Fibroblast of the aortic adventitia (primary cell): ENCODE results near the gene METTL26. TPM values are rescaled to one million over a fixed set of nuclear protein-coding genes. Genes with fewer than 3 reads are reported as not detected.

ENCODE experiments used
- DNase-seq: peaks from one replicate; pipeline ENCODE4 v3.0.0-alpha.2; 2010; ENCODE audit warnings: low read depth
- H3K4me3 ChIP-seq: 2 replicates; pipeline ENCODE4 v1.5.1; 2011; ENCODE audit warnings: low read depth, mild to moderate bottlenecking, control low read depth, low read length, moderate library complexity
- total RNA-seq: library from RNA; depleted of rRNA; stranded (reverse); fragments of >200 nt; gene quantifications from 2 replicates; pipeline ENCODE4 v1.2.3, GENCODE V29; 2012; ENCODE audit warnings: low replicate concordance
- TF ChIP-seq, protein P1 (sequence below): IDR thresholded peaks from 2 replicates; pipeline ENCODE4 v1.5.1; 2011; ENCODE audit warnings: mild to moderate bottlenecking, low read length, control low read depth, inconsistent platforms; ENCODE audit not compliant: insufficient read depth

The METTL26 gene
- total RNA-seq, 1 donor = 85.0 TPM

DNA sequence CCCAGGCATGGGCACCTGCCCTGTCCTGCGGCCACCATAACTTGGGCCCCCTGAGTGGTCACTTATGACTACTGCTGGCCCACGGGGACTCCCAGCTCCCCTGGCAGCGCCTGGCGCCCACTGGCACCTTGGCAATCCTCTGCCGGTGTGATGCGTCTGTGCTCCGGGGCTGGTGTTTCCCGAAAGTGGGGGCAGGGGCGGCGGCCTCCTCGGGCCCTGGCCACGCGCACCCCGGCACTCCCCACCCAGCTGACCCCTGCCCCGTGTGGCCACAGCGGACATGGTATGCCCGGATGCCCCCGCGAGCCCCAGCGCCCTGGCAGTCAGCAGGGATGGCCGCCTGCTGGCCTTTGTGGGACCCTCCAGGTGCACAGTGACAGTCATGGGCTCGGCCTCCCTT, 21.4 kb upstream of the METTL26 start:
- TF ChIP-seq, protein P1, sequence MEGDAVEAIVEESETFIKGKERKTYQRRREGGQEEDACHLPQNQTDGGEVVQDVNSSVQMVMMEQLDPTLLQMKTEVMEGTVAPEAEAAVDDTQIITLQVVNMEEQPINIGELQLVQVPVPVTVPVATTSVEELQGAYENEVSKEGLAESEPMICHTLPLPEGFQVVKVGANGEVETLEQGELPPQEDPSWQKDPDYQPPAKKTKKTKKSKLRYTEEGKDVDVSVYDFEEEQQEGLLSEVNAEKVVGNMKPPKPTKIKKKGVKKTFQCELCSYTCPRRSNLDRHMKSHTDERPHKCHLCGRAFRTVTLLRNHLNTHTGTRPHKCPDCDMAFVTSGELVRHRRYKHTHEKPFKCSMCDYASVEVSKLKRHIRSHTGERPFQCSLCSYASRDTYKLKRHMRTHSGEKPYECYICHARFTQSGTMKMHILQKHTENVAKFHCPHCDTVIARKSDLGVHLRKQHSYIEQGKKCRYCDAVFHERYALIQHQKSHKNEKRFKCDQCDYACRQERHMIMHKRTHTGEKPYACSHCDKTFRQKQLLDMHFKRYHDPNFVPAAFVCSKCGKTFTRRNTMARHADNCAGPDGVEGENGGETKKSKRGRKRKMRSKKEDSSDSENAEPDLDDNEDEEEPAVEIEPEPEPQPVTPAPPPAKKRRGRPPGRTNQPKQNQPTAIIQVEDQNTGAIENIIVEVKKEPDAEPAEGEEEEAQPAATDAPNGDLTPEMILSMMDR = no peak
- H3K4me3 ChIP-seq = no peak overlapping the region
- DNase-seq = no peak

- no peak for DNase-seq
- no peak overlapping the region for H3K4me3 ChIP-seq
- TF ChIP-seq, protein P1 = no peak
Observed at GRCh38 chr16:654034-654433, 17.9 kb upstream of the METTL26 start.

GRCh38 chr16:652454-653305, 16.6 kb upstream of the METTL26 start:
- TF ChIP-seq, protein P1 = no peak
- no peak for DNase-seq
- H3K4me3 ChIP-seq = no peak overlapping the region

GRCh38 chr16:651844-652243, 15.7 kb upstream of the METTL26 start:
- DNase-seq = no peak
- H3K4me3 ChIP-seq = no peak overlapping the region

DNA sequence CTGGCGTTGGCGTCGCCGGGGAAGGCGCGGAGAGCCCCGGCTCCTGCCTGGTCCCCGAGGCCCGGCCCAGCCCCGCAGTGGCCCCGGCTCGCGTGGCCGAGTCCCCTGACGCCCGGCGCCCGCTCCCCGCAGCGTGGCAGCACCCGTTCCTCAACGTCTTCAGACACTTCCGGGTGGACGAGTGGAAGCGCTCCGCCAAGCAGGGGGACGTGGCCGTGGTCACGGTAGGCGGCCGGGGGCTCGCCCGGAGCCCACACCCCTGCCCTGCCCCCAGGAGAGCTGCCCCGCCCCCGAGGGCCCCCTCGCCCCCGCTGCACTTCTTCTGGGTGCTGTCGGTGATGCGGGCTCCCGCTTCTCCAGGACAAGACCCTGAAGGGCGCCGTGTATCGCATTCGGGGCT, 13.5 kb upstream of the METTL26 start:
- DNase-seq = no peak
- TF ChIP-seq, protein P1 = no peak
- peak overlapping the region; percentile 76 for H3K4me3 ChIP-seq

More at GRCh38 chr16:651844-652243, 15.7 kb upstream of the METTL26 start:
- TF ChIP-seq, protein P1 = no peak

- DNase-seq = peak; percentile 86
- TF ChIP-seq, protein P1 = no peak
- peak within 1 kb of the TSS; percentile 76 for H3K4me3 ChIP-seq
Observed at GRCh38 chr16:648781-649589, 12.9 kb upstream of the METTL26 start, which contains the start of gene WDR90. TSS of gene WDR90 (plus strand) at chr16:649365. CDS start at chr16:649417, 52 bp downstream.
